HEK293 (cell line): ENCODE results near the gene ADCY1.

Experiments
- GLI2 ChIP-seq: fragments of 450-650 bp; formaldehyde crosslinking; IDR thresholded peaks from 2 replicates; pipeline ENCODE4; 2017; ENCODE audit warnings: missing biosample characterization, missing genetic modification characterization, low read depth, borderline replicate concordance
- GLI4 ChIP-seq: fragments of 450-650 bp; formaldehyde crosslinking; IDR thresholded peaks from 2 replicates; pipeline ENCODE4 v1.5.1; 2016; ENCODE audit warnings: missing biosample characterization, missing genetic modification characterization
- KLF16 ChIP-seq: fragments of 450-650 bp; formaldehyde crosslinking; IDR thresholded peaks from 2 replicates; pipeline ENCODE4 v1.5.1; 2017; ENCODE audit warnings: missing biosample characterization, missing genetic modification characterization
- ZEB2 ChIP-seq: fragments of 450-650 bp; formaldehyde crosslinking; IDR thresholded peaks from 2 replicates; pipeline ENCODE4 v1.5.1; 2016; ENCODE audit warnings: missing biosample characterization, missing genetic modification characterization
- ZNF266 ChIP-seq: fragments of 450-650 bp; formaldehyde crosslinking; IDR thresholded peaks from 2 replicates; pipeline ENCODE4 v1.5.1; 2016; ENCODE audit warnings: missing biosample characterization, missing genetic modification characterization, low read depth
- ZNF274 ChIP-seq, 2 experiments: fragments of 200-500 bp in 1 of 2; fragments of 450-650 bp in 1 of 2; sonication (Bioruptor generic) in 1 of 2; formaldehyde crosslinking in 1 of 2; IDR thresholded peaks; 2 replicates each; pipeline versions ENCODE4 v1.5.1 to v1.6.1; 2014 to 2016; ENCODE audit warnings: borderline replicate concordance in 1 of 2, inconsistent platforms in 1 of 2, low read length in 1 of 2, missing biosample characterization in 1 of 2, missing genetic modification characterization in 1 of 2
- ZNF660 ChIP-seq: fragments of 450-650 bp; IDR thresholded peaks from 2 replicates; pipeline ENCODE4 v1.5.1; 2018; ENCODE audit warnings: missing biosample characterization, mild to moderate bottlenecking, missing genetic modification characterization
- ZNF707 ChIP-seq: fragments of 450-650 bp; formaldehyde crosslinking; IDR thresholded peaks from 2 replicates; pipeline ENCODE4 v1.5.1; 2016; ENCODE audit warnings: missing biosample characterization, missing genetic modification characterization
- ZNF792 ChIP-seq: fragments of 450-650 bp; formaldehyde crosslinking; IDR thresholded peaks from 2 replicates; pipeline ENCODE4 v1.5.1; 2016; ENCODE audit warnings: missing biosample characterization, missing genetic modification characterization
- TF ChIP-seq, protein P1 (sequence below): fragments of 450-650 bp; formaldehyde crosslinking; IDR thresholded peaks from 2 replicates; pipeline ENCODE4 v1.5.1; 2016; ENCODE audit warnings: missing biosample characterization, missing genetic modification characterization
- TF ChIP-seq, protein P2 (sequence below): fragments of 450-650 bp; formaldehyde crosslinking; IDR thresholded peaks from 2 replicates; pipeline ENCODE4 v1.5.1; 2016; ENCODE audit warnings: missing biosample characterization, missing genetic modification characterization
- TF ChIP-seq, protein P3 (sequence below): fragments of 450-650 bp; formaldehyde crosslinking; IDR thresholded peaks from 2 replicates; pipeline ENCODE4 v1.5.1; 2016; ENCODE audit warnings: missing biosample characterization, missing genetic modification characterization

- no peak for TF ChIP-seq ZNF274 (IDR thresholded peaks at IDR 0.05; ENCODE audit: low read length)
- no peak for TF ChIP-seq ZNF274 (tag by site-specific recombination; IDR thresholded peaks at IDR 0.05; ENCODE audit: borderline replicate concordance)
- no peak for TF ChIP-seq ZNF660 (tag by site-specific recombination)
- no peak for TF ChIP-seq GLI2 (tag by site-specific recombination)
- TF ChIP-seq, protein P1, sequence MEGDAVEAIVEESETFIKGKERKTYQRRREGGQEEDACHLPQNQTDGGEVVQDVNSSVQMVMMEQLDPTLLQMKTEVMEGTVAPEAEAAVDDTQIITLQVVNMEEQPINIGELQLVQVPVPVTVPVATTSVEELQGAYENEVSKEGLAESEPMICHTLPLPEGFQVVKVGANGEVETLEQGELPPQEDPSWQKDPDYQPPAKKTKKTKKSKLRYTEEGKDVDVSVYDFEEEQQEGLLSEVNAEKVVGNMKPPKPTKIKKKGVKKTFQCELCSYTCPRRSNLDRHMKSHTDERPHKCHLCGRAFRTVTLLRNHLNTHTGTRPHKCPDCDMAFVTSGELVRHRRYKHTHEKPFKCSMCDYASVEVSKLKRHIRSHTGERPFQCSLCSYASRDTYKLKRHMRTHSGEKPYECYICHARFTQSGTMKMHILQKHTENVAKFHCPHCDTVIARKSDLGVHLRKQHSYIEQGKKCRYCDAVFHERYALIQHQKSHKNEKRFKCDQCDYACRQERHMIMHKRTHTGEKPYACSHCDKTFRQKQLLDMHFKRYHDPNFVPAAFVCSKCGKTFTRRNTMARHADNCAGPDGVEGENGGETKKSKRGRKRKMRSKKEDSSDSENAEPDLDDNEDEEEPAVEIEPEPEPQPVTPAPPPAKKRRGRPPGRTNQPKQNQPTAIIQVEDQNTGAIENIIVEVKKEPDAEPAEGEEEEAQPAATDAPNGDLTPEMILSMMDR (tag by site-specific recombination), result no peak
- TF ChIP-seq, protein P2, sequence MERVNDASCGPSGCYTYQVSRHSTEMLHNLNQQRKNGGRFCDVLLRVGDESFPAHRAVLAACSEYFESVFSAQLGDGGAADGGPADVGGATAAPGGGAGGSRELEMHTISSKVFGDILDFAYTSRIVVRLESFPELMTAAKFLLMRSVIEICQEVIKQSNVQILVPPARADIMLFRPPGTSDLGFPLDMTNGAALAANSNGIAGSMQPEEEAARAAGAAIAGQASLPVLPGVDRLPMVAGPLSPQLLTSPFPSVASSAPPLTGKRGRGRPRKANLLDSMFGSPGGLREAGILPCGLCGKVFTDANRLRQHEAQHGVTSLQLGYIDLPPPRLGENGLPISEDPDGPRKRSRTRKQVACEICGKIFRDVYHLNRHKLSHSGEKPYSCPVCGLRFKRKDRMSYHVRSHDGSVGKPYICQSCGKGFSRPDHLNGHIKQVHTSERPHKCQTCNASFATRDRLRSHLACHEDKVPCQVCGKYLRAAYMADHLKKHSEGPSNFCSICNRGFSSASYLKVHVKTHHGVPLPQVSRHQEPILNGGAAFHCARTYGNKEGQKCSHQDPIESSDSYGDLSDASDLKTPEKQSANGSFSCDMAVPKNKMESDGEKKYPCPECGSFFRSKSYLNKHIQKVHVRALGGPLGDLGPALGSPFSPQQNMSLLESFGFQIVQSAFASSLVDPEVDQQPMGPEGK (tag by site-specific recombination), result no peak
- no peak for TF ChIP-seq KLF16
- TF ChIP-seq ZEB2, result no peak
- no peak for TF ChIP-seq ZNF266 (tag by site-specific recombination)
- TF ChIP-seq GLI4 (tag by site-specific recombination), result no peak
- TF ChIP-seq, protein P3, sequence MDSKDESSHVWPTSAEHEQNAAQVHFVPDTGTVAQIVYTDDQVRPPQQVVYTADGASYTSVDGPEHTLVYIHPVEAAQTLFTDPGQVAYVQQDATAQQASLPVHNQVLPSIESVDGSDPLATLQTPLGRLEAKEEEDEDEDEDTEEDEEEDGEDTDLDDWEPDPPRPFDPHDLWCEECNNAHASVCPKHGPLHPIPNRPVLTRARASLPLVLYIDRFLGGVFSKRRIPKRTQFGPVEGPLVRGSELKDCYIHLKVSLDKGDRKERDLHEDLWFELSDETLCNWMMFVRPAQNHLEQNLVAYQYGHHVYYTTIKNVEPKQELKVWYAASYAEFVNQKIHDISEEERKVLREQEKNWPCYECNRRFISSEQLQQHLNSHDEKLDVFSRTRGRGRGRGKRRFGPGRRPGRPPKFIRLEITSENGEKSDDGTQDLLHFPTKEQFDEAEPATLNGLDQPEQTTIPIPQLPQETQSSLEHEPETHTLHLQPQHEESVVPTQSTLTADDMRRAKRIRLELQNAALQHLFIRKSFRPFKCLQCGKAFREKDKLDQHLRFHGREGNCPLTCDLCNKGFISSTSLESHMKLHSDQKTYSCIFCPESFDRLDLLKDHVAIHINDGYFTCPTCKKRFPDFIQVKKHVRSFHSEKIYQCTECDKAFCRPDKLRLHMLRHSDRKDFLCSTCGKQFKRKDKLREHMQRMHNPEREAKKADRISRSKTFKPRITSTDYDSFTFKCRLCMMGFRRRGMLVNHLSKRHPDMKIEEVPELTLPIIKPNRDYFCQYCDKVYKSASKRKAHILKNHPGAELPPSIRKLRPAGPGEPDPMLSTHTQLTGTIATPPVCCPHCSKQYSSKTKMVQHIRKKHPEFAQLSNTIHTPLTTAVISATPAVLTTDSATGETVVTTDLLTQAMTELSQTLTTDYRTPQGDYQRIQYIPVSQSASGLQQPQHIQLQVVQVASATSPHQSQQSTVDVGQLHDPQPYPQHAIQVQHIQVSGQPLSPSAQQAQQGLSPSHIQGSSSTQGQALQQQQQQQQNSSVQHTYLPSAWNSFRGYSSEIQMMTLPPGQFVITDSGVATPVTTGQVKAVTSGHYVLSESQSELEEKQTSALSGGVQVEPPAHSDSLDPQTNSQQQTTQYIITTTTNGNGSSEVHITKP, result no peak
- TF ChIP-seq ZNF707 (tag by site-specific recombination), result no peak
- no peak for TF ChIP-seq ZNF792 (tag by site-specific recombination)
These were observed 19.0 kb downstream of the ADCY1 start for GRCh38 chr7:45593121-45593541.
